OCI-LY7 (cell line): ENCODE results near the gene DUSP7.

Experiments used
- EZH2phosphoT487 ChIP-seq: fragments of 200-600 bp; sonication (generic); IDR thresholded peaks from 2 replicates; pipeline ENCODE4 v1.6.1; 2018; ENCODE audit warnings: low read depth, borderline replicate concordance, mild to moderate bottlenecking, mixed run types, antibody characterized with exemption, low read length, moderate library complexity, mixed read lengths
- TF ChIP-seq, protein P1 (sequence below): fragments of 200-600 bp; sonication (generic); conservative IDR thresholded peaks from 2 replicates; pipeline ENCODE4 v1.5.1; 2014; ENCODE audit warnings: mild to moderate bottlenecking, antibody characterized with exemption, low read length, moderate library complexity, mixed read lengths

DNA sequence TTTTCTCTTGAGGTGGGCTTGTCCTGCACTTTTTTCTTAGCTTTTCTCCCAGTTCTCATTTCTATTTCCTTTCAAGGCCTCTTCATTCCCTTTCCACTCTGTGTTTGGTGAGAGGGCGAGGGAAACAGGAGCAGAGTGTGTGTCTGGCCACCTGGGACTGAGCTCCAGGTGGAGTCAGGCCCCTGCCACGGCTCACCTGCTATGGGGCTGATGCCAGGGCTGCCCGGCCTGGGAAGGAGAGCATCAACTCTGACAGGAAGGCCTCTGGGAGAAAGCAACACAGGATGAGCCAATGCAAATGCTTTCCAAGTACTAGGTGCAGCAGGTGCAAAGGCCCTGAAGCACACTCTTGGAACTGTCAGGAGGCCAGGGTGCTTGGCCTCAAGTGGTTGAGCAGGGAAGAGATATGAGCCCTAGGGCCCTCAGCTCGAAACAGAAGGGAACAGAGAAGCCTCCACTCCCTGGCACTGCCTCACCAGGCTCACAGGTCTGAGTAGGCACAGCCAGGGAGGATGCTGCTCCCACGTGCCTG is 27.3 kb upstream of the DUSP7 start:
- TF ChIP-seq, protein P1, sequence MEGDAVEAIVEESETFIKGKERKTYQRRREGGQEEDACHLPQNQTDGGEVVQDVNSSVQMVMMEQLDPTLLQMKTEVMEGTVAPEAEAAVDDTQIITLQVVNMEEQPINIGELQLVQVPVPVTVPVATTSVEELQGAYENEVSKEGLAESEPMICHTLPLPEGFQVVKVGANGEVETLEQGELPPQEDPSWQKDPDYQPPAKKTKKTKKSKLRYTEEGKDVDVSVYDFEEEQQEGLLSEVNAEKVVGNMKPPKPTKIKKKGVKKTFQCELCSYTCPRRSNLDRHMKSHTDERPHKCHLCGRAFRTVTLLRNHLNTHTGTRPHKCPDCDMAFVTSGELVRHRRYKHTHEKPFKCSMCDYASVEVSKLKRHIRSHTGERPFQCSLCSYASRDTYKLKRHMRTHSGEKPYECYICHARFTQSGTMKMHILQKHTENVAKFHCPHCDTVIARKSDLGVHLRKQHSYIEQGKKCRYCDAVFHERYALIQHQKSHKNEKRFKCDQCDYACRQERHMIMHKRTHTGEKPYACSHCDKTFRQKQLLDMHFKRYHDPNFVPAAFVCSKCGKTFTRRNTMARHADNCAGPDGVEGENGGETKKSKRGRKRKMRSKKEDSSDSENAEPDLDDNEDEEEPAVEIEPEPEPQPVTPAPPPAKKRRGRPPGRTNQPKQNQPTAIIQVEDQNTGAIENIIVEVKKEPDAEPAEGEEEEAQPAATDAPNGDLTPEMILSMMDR, result no peak
- no peak for TF ChIP-seq EZH2phosphoT487
